ENCODE measurements around the gene RAB11FIP5. TPM values are rescaled to one million over a fixed set of nuclear protein-coding genes. Genes with fewer than 3 reads are reported as not detected.

The RAB11FIP5 gene
- 63.2 and 99.7 TPM in 2 replicates for total RNA-seq

DNA sequence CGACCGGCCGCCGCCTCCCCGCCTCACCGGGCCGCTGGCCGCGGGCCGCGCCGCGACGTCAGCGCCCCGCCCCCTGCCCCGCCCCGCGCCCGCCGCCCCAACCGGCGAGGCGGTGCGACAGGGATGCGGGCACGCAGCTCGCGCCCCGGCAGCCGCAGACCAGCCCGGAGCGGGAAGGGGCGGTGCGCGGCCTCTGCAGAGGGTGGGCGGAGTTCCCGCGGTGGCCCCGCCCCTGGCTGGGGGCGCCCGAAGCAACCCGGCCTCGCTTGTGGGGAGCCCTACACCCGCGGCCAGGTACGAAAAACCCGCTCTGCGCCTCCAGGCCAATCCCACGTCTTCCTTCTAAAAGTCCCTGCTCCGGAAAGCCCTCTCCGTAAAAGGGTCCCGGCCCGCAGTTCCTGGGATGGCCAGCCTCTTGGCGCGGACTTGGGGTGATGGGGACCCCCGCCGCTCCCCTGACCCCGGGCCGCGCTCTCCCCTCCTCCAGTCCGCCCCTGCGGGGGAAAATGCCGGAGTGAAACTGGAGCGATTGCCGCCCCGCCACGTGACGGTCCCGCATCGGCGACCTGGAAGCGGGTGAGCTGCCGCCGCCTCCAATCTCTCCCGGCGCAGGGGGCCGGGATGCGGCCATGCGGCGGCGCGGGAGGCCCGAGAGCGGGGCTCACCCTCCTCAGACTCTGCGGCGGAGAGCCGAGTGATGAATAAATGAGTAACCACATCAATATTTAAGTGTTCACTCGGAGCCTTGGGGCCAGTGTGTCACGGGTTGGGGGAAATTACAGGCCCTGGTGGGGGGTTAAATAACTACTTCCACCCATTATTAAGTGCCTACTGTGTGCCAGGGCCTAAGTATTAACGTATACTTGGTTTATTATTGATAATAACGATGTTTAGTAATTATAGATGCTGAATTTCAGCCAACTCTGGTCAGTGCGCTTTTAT, at the start of gene RAB11FIP5:
Gene RAB11FIP5, minus strand, starts transcription at position 36 of the 942 bp plus-strand sequence. CDS start 171 bp downstream, outside the sequence.

GRCh38 chr2:73071360-73072128, 41.2 kb downstream of the RAB11FIP5 start, which contains the start of gene SFXN5:
Gene SFXN5 (minus strand): TSS chr2:73071712. CDS start chr2:73071705, 7 bp downstream.

Other genes starting within 250 kb of the RAB11FIP5 start
- gene SPR, start 225.5 kb downstream of the RAB11FIP5 start, total RNA-seq, result 21.2 and 22.4 TPM in 2 replicates
- 0.39 and 0.43 TPM in 2 replicates for gene EMX1, start 195.4 kb downstream of the RAB11FIP5 start, total RNA-seq
- gene SFXN5, start 41.2 kb downstream of the RAB11FIP5 start, total RNA-seq, result 6.2 and 9.0 TPM in 2 replicates
- not detected in 2 replicates for gene NOTO, start 89.6 kb upstream of the RAB11FIP5 start, total RNA-seq
- 17.7 and 18.3 TPM in 2 replicates for gene SMYD5, start 101.3 kb upstream of the RAB11FIP5 start, total RNA-seq
- 9.8 and 20.3 TPM in 2 replicates for gene PRADC1, start 120.3 kb upstream of the RAB11FIP5 start, total RNA-seq
- gene CCT7, start 121.4 kb upstream of the RAB11FIP5 start, total RNA-seq, result 156 and 251 TPM in 2 replicates
- 7.5 and 11.1 TPM in 2 replicates for gene FBXO41, start 171.5 kb upstream of the RAB11FIP5 start, total RNA-seq
- not detected in 2 replicates for gene EGR4, start 180.6 kb upstream of the RAB11FIP5 start, total RNA-seq